ENCODE measurements around the gene MOCS3. TPM values are rescaled to one million over a fixed set of nuclear protein-coding genes. Genes with fewer than 3 reads are reported as not detected.

The MOCS3 gene
- total and polyA plus RNA-seq, 2 of the 13 experiments (the other 11 are each of a cell fraction or from before 2014, with no cell fraction given): 3.7 to 8.4 TPM

- TF ChIP-seq KIAA2018 (CRISPR knock-in tag; IDR thresholded peaks at IDR 0.05; ENCODE audit: borderline replicate concordance) (no peak), SOX13 (IDR thresholded peaks at IDR 0.05) (no peak), SOX13 (CRISPR knock-in tag; conservative IDR thresholded peaks at IDR 0.05 in 1 of 2, IDR thresholded peaks at IDR 0.05 in 1 of 2) (peak in 1 of 2 experiments; percentile 75; a peak in 1 of 4 replicates), EEA1 (CRISPR knock-in tag; IDR thresholded peaks at IDR 0.05; ENCODE audit: borderline replicate concordance) (no peak), FOXA3 (CRISPR knock-in tag; IDR thresholded peaks at IDR 0.05) (peak; percentile 82), SNRNP70 (IDR thresholded peaks at IDR 0.05; ENCODE audit: low read depth, low read length) (no peak), ZNF569 (CRISPR knock-in tag; IDR thresholded peaks at IDR 0.05; ENCODE audit: borderline replicate concordance) (0 out of 2 replicates have a peak, but pooled peaks have one; percentile 70), ZFP36L1 (CRISPR knock-in tag; IDR thresholded peaks at IDR 0.05) (peak; percentile 68; the same call in 1 of the 2 replicates), DNMT3B (CRISPR knock-in tag; conservative IDR thresholded peaks at IDR 0.05) (0 out of 2 replicates have a peak, but pooled peaks have one; percentile 68), ZNF75D (CRISPR knock-in tag; IDR thresholded peaks at IDR 0.05; ENCODE audit: borderline replicate concordance) (no peak), ZNF232 (CRISPR knock-in tag; IDR thresholded peaks at IDR 0.05; ENCODE audit: borderline replicate concordance) (no peak), MAZ (IDR thresholded peaks at IDR 0.05; ENCODE audit: borderline replicate concordance, low read depth, low read length) (peak; percentile 97), MAZ (CRISPR knock-in tag; IDR thresholded peaks at IDR 0.05; ENCODE audit: low read depth) (peak; percentile 92), NR1H2 (CRISPR knock-in tag; IDR thresholded peaks at IDR 0.05; ENCODE audit: borderline replicate concordance, low read depth) (no peak), ZNF510 (CRISPR knock-in tag; IDR thresholded peaks at IDR 0.05; ENCODE audit: low read depth) (peak; percentile 81; the same call in 1 of the 2 replicates), GABPB1 (CRISPR knock-in tag; IDR thresholded peaks at IDR 0.05) (peak; percentile 85), PRMT3 (CRISPR knock-in tag; IDR thresholded peaks at IDR 0.05; ENCODE audit: borderline replicate concordance, low read depth) (no peak), ZNF317 (CRISPR knock-in tag; IDR thresholded peaks at IDR 0.05) (peak; percentile 83; the same call in 1 of the 2 replicates), TARDBP (CRISPR knock-in tag; IDR thresholded peaks at IDR 0.05) (peak; percentile 98), CEBPB (IDR thresholded peaks at IDR 0.05; ENCODE audit: borderline replicate concordance, low read depth, low read length) (no peak)
Measured at GRCh38 chr20:50929299-50930138, 29.1 kb upstream of the MOCS3 start (continued).

All from HepG2 (cell line).